Activated T-cell treated with anti-CD3 and anti-CD28 coated beads for 48 hours (primary cell): ENCODE results near the gene UTP11.
"Not testable (repeated sequence)": the region's sequence is repeated elsewhere in the genome, so short reads cannot be mapped to it uniquely, and the experiment has no call there.

Source experiments
- DNase-seq: peaks from one replicate; pipeline ENCODE4 v3.0.0-alpha.2; 2020; ENCODE audit warnings: low read depth

UTP11 gene

GRCh38 chr1:38012363-38013226 is at the start of gene UTP11:
UTP11 (plus strand) TSS chr1:38012734; CDS start chr1:38012803, 69 bp downstream.
- peak; percentile 84 for DNase-seq

GRCh38 chr1:37964106-37964505 is 48.4 kb upstream of the UTP11 start:
- not testable (repeated sequence) for DNase-seq

- DNase-seq: no peak
Measured at GRCh38 chr1:37965301-37965700, 47.2 kb upstream of the UTP11 start.

- not testable (repeated sequence) for DNase-seq
Measured at GRCh38 chr1:37973684-37974083, 38.9 kb upstream of the UTP11 start.

GRCh38 chr1:37974567-37974966 is 38.0 kb upstream of the UTP11 start:
- DNase-seq: no peak

GRCh38 chr1:37975083-37975482 is 37.5 kb upstream of the UTP11 start:
- DNase-seq: not testable (repeated sequence)

GRCh38 chr1:37978541-37978940 is 34.0 kb upstream of the UTP11 start:
- no peak for DNase-seq

- no peak for DNase-seq
Measured at GRCh38 chr1:37983546-37983945, 29.0 kb upstream of the UTP11 start.

- DNase-seq: no peak
Measured at GRCh38 chr1:37987679-37988078, 24.9 kb upstream of the UTP11 start.

- DNase-seq: no peak
Measured at GRCh38 chr1:37989361-37989930, 23.1 kb upstream of the UTP11 start.

GRCh38 chr1:37994886-37995566 is 17.5 kb upstream of the UTP11 start:
- DNase-seq: no peak

- DNase-seq: no peak
Measured at GRCh38 chr1:37995751-37996345, 16.7 kb upstream of the UTP11 start.

GRCh38 chr1:37997256-37998088 is 15.1 kb upstream of the UTP11 start:
- DNase-seq: no peak

GRCh38 chr1:37998089-37998808 is 14.3 kb upstream of the UTP11 start:
- DNase-seq: no peak

- no peak for DNase-seq
Measured at GRCh38 chr1:37998913-37999429, 13.6 kb upstream of the UTP11 start.

GRCh38 chr1:37999430-38000232 is 12.9 kb upstream of the UTP11 start:
- DNase-seq: no peak

GRCh38 chr1:38000233-38000528 is 12.4 kb upstream of the UTP11 start:
- no peak for DNase-seq

GRCh38 chr1:38000529-38001455 is 11.7 kb upstream of the UTP11 start:
- no peak for DNase-seq
